ENCODE data around the gene HOXC4.
A peak's percentile ranks its signal among the peaks of the same experiment; 100 is the strongest.

The HOXC4 gene

DNA sequence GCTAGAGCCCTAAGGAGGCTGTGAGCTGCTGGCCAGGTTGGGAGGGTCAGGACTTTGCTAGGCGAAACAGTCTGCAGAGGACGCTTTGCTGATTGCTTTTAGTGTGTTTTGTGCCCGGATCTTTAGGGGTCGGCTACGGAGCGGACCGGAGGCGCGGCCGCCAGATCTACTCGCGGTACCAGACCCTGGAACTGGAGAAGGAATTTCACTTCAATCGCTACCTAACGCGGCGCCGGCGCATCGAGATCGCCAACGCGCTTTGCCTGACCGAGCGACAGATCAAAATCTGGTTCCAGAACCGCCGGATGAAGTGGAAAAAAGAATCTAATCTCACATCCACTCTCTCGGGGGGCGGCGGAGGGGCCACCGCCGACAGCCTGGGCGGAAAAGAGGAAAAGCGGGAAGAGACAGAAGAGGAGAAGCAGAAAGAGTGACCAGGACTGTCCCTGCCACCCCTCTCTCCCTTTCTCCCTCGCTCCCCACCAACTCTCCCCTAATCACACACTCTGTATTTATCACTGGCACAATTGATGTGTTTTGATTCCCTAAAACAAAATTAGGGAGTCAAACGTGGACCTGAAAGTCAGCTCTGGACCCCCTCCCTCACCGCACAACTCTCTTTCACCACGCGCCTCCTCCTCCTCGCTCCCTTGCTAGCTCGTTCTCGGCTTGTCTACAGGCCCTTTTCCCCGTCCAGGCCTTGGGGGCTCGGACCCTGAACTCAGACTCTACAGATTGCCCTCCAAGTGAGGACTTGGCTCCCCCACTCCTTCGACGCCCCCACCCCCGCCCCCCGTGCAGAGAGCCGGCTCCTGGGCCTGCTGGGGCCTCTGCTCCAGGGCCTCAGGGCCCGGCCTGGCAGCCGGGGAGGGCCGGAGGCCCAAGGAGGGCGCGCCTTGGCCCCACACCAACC, 23.9 kb upstream of the HOXC4 start:
- DNase-seq: no peak

DNA sequence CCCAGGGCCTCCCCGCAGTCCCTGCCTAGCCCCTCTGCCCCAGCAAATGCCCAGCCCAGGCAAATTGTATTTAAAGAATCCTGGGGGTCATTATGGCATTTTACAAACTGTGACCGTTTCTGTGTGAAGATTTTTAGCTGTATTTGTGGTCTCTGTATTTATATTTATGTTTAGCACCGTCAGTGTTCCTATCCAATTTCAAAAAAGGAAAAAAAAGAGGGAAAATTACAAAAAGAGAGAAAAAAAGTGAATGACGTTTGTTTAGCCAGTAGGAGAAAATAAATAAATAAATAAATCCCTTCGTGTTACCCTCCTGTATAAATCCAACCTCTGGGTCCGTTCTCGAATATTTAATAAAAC, 23.2 kb upstream of the HOXC4 start:
- DNase-seq: no peak

DNA sequence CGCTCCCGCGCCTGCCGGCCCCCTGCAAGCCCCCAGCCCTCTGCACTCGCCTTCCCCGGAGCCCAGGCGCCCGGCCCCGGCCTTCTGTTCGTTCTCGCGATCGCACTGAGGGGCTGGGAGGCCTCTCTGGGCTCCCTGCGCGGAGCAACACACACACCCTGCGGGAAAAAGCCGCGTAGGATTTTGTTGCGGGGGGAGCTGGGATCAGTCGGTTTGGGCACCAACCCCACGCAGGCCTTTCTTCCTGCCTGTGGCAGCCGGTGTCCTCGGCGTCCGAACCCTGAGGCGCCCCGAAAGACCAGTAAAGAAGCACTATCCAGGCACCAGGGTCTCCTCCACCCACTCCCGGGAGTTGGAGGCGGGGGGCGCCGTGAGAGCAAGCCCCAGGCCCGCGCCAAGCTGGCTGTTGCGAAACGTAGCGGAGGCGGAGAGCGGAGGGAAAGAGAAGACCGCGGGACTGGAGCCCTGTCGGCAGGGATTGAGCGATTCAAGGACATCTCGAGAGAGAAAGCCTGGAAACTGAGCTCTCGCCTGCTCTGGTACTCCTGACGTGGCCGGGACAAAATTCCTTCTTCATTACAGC, 22.7 kb upstream of the HOXC4 start:
- DNase-seq: no peak

GRCh38 chr12:54031480-54031879, 22.2 kb upstream of the HOXC4 start:
- no peak for DNase-seq

DNA sequence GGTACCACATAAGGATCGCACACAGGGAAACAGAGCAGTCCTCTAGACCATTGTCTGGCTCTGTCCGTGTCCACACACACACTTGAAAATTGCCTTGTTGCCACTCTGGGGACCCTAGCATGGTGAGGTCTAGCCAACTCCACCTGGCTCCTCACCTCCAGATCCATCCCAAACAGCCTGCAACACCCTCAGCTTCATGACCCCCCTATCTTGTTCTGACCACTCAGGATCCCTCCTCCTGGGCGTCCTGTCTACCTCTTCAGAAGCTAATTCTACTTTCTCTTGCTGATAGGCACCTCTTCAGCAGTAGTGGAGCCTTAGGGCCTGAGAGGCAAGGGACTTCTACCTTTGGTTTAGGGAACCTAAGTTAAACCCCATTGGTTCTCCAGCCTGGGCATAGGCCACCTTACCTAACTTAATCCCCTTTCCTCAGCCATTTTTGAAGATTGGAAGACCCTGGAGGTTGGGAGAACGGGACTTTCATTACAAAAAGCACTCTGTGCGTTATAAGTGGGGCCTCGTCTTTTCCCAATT, 21.5 kb upstream of the HOXC4 start:
- no peak for DNase-seq

GRCh38 chr12:54032627-54033100, 21.0 kb upstream of the HOXC4 start, which contains the start of gene HOXC5:
TSS of gene HOXC5 (plus strand) at chr12:54033050. CDS start at chr12:54033123, 73 bp downstream.
- DNase-seq: peak; percentile 54 to 76

DNA sequence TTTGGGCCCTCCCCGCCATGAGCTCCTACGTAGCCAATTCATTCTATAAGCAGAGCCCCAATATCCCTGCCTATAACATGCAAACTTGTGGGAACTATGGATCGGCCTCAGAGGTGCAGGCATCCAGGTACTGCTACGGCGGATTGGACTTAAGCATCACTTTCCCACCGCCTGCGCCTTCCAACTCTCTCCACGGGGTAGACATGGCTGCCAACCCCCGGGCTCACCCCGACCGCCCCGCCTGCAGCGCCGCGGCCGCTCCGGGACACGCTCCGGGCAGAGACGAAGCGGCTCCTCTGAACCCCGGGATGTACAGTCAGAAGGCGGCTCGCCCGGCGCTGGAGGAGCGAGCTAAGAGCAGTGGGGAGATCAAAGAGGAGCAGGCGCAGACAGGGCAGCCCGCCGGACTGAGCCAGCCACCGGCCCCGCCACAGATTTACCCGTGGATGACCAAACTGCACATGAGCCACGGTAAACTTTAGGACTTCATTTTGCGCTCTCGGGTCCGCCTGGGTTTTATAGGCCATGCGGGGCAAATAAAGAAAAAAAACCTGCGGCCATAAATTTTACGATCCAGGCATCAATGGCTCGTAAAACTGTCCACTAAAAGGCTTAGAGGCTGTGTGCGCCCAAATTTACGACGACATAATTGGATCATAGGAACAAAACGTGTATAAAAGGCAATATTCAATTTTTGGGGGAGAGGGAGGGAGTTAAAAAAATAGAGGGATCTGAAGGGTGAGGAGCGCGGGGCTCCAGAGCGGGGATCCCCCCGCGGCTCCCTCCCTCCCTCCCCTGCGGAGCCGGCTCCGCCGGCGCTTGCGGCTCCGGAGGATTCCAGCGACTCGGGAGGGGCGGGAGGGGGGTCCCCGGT, 20.3 kb upstream of the HOXC4 start:
- no peak for DNase-seq

GRCh38 chr12:54033980-54034784, 19.5 kb upstream of the HOXC4 start:
- DNase-seq: no peak

- no peak for DNase-seq
These were observed 18.8 kb upstream of the HOXC4 start for GRCh38 chr12:54034785-54035310.

DNA sequence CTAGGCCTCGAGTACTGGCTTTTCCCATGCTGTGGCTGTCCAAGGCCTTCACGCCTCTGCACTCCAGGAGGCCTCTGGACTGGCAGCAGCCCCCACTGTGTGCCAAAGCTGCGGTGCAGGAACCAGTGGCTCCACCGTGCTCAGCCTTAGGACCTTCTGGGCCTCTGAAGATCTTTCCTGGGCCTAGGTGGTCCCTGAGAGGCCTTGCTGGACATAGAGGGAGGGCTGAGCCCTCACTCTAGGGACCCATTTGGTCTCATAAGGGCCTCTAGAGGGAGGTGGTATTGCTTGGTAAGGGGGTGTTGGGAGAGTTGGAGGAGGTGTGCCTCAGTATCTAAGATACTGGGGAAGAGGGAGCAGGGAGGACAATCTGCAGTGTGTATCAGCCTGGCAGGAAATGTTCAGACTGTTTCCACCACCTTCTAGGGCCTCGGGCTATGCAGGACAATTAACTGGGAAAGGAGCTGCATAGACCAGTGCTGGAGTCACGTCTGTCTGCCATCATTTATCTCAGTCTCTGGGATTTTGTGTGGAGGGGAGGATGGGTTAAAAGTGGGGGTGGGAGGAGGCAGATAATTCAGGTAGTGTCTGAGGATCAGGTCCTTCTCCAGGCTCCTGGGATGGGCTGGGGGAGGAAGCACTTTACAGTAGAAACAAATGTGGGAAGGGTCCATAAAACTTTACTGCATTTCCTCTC, 17.9 kb upstream of the HOXC4 start:
- DNase-seq: no peak

DNA sequence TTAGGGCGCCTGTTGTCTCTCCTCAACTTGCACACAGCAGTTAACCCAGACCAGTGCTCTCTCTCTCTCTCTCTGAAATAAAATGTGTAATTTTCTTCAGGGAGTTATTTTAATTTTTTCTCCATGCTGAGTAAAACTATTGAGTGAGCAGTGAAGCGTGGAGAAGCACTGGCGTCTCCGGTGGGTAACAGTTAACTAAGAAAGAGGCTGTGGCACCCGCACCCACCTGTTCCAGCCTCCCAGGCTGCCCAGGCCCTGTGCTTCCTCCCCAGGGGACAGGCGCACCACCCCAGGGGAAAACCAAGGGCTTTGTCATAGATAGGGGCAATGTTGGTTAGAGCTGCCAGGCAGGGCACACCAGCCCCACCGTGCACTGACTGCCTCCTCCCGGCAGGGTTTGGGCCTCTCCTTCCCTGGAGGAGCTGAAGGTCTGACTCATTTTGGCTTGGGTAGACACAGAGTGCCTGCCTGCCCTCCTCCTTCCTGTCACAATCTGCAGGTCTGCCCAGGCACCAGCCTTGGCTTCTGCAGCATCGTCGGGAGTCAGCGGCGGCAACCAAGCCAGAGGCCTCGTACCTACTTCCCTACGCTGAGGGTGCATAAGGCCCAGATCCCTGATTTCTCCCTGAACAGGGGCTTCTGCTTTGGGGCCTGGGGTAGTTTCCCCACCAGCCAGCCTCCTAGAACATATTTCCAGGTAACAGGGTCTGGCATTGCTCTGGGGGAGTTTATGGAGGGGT, 16.8 kb upstream of the HOXC4 start:
- DNase-seq: peak in 1 of 2 experiments; percentile 13

DNA sequence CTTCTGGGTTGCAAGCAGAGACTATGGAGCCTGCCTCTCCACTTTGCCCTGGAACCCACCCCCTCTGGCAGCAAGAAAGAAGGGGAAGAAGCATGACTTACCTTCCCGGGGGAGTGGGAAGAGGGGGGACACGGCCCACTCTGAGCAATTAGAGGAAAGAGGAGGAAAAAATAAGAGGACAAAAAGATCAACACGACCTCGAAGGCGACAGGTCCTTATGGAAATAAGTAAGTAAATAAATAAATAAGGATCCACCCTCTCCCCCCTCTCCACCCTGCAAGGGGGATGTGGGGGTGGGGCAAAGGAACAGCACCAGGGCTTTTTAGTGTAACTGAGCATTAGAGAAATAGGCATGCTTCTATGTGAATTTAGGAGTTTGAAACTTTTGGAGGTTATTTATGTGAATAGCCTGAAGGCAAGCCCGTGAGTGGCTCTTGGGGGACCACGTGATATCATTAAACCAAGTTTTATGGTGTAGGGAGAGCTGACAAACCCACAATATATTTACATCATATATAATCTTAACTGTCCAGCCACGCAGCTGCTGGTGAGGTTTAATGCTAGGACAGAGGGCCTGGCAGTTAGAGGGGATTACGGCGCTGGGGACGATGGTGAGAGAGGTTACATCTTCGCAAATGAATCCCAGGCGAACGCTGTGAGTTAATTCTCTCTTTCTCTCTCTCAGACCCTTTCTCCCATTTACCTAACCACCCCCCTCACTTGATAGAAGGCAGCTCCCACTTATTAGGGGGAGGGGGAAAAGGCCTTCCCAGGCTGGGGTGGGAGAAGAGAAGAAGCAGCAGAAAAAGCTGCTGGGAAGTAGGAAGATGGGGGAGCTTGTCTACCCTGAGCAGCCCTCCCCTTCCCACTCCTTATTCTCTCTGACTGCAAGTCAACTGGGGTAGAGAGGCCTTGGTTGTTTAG, 16.0 kb upstream of the HOXC4 start:
- no peak for DNase-seq

DNA sequence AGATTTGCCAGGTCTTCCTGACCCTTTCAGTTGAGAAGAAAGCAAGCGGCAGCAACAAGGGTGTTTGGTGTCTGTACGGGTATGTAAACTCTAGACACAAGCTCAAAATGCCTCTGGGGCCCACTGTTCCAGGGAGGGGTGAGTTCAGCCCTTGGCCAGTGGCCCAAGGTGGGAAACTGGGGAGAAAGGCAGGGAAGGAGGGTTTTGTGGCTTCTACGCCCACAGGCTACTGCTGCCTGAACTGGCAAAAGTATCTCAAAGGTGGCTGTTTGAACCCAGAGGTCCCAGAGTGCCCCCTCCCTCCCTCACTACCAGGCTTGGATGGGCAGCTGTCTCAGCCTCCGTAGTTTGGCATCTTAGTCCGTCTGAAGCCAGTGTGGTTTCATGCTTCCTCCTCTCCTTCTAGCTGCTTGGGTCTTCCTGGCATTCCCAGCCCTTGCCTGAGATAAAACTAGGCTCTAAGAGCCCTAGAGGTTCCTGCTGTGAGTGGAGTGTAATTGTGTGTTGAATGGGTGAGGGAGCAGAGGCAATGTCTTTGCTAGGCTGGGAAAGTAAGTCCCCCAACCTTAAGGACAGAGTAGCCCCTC, 15.3 kb upstream of the HOXC4 start:
- DNase-seq: no peak

DNA sequence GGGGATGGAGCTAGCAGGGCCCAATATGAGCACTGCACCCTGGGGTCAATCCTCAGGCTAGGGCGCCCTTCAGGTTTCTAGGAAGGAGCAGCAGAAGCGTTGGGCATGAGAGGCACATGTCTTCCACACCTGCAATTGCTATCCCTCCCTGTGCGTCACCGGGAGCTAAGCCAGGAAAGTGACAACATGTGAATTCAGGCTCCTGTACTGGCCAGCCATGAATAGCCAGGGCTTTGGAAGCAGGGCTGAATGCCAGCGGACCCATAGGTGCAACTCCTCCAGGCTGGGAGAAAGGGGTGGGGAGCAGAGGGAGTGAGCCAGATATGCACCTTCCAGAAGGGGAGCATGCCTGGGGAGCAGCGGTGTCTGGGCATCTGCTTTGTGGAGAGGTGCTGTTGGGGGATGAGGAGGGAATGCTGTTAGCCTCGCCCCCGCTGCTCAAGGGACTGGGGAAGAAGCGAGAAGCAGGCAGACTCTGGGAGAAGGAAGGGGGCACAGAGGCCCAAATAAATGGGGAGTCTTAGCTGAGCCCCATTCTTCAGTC, 14.7 kb upstream of the HOXC4 start:
- DNase-seq: no peak

DNA sequence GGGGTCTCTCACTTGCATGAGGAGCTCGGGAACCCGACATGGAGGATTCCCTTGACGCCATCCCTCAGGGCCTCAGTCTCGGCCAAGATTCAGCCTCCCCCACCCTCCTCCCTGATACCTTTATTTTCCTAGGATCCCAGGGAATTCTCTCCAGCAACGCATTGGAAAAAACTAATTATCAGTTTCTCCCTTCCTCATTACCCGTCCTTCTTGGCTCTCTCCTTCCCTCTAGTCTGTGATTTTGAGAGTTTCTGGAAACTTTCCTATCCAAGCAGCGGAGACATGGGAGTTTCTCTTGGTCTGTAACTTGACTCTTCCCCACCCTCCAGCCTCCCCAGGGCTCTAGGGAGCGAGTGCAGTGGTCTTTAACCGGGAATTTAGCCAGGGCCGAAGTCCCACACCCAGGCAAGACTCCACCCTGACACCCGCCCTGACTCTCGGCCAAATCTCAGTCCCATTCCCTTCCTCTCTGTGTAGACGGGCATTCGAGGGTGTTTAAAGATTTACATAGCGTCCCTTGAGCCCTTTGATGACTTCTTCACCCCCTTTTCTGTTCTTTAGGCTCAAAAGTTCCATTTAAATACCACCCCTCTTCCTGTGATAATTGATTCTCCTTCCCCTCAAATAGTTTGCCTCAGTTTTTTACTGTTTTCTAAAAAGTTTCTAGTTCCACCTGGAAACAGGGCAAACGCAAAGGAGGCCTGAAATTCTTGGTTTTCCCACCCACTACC, 14.1 kb upstream of the HOXC4 start:
- DNase-seq: no peak

GRCh38 chr12:54040148-54040494, 13.5 kb upstream of the HOXC4 start:
- no peak for DNase-seq

DNA sequence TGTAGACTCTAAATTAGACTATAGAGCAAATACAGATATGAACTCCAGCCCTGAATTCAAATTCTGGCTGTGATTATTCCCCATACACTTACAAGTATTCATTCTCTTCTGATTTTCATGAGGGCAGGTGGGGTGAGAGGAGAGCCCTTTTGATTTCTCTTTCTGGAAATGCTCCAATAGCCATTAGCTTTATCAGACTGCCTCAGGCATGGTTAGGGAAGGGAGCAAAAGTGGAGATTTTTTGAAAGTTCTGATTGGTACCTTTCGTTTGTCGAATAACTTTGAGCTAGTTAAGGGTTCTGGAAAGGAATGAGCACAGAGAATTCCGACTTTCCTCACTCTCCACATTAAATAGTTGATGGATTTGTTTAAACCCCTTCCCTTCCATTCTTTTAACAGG, 13.0 kb upstream of the HOXC4 start:
- DNase-seq: no peak

GRCh38 chr12:54041097-54041690, 12.4 kb upstream of the HOXC4 start:
- no peak for DNase-seq

Measured in AML-193 (cell line).